NOMO-1 treated with DMSO at 0.1 percent for 48 hours (cell line): ENCODE data around the gene CALCB.
"Not testable (repeated sequence)": the region's sequence is repeated elsewhere in the genome, so short reads cannot be mapped to it uniquely, and the experiment has no call there.

Experiments used
- DNase-seq: peaks from one replicate; lab custom pipeline; 2025; ENCODE audit not compliant: unreplicated experiment; lab: John Stamatoyannopoulos, UW

CALCB gene

GRCh38 chr11:15073361-15074205, at the start of gene CALCB:
CALCB (plus strand) TSS chr11:15073593; CDS start chr11:15074719, 1,126 bp downstream.
- DNase-seq: no peak

GRCh38 chr11:15027011-15027410, 46.4 kb upstream of the CALCB start:
- no peak for DNase-seq

- no peak for DNase-seq
Measured at GRCh38 chr11:15027956-15028355, 45.4 kb upstream of the CALCB start.

- no peak for DNase-seq
Measured at GRCh38 chr11:15028379-15028778, 45.0 kb upstream of the CALCB start.

GRCh38 chr11:15031945-15032344, 41.4 kb upstream of the CALCB start:
- DNase-seq: not testable (repeated sequence)

- DNase-seq: no peak
Measured at GRCh38 chr11:15034687-15035267, 38.6 kb upstream of the CALCB start.

- DNase-seq: no peak
Measured at GRCh38 chr11:15035283-15035682, 38.1 kb upstream of the CALCB start.

- DNase-seq: no peak
Measured at GRCh38 chr11:15038963-15039362, 34.4 kb upstream of the CALCB start.

GRCh38 chr11:15045209-15045608, 28.2 kb upstream of the CALCB start:
- no peak for DNase-seq

- no peak for DNase-seq
Measured at GRCh38 chr11:15045891-15046290, 27.5 kb upstream of the CALCB start.

- DNase-seq: not testable (repeated sequence)
Measured at GRCh38 chr11:15046673-15047072, 26.7 kb upstream of the CALCB start.

GRCh38 chr11:15048616-15049015, 24.8 kb upstream of the CALCB start:
- no peak for DNase-seq

- DNase-seq: no peak
Measured at GRCh38 chr11:15053191-15053685, 20.2 kb upstream of the CALCB start.

GRCh38 chr11:15055620-15056356, 17.6 kb upstream of the CALCB start:
- no peak for DNase-seq

GRCh38 chr11:15057329-15057728, 16.1 kb upstream of the CALCB start:
- DNase-seq: no peak

GRCh38 chr11:15059132-15059915, 14.1 kb upstream of the CALCB start:
- no peak for DNase-seq

- DNase-seq: no peak
Measured at GRCh38 chr11:15062599-15062998, 10.8 kb upstream of the CALCB start.

GRCh38 chr11:15069751-15070150, 3.6 kb upstream of the CALCB start:
- not testable (repeated sequence) for DNase-seq

- no peak for DNase-seq
Measured at GRCh38 chr11:15071556-15072255, 1.7 kb upstream of the CALCB start.

- DNase-seq: no peak
Measured at GRCh38 chr11:15072551-15073143, 746 bp upstream of the CALCB start.
